WTC11 (cell line): ENCODE results near the gene RTN3. TPM values are rescaled to one million over a fixed set of nuclear protein-coding genes. Genes with fewer than 3 reads are reported as not detected.

ENCODE experiments used
- ATAC-seq: fragments of 200-7000 bp; cut with Tn5 transposase; 2 replicates; pipeline ENCODE4 v1.10.0; 2021; ENCODE audit warnings: mild to moderate bottlenecking, moderate library complexity
- CTCF ChIA-PET: fragments of 300-600 bp; sonication (Branson Sonifier 250); formaldehyde crosslinking; loops from one replicate; lab custom pipeline; 2021; ENCODE audit warnings: antibody characterized with exemption; lab: Charles Lee
- POLR2A ChIA-PET: fragments of 350-600 bp; sonication (Branson Sonifier 250); formaldehyde crosslinking; loops from one replicate; lab custom pipeline; 2021; ENCODE audit warnings: antibody characterized with exemption; lab: Charles Lee
- DNase-seq: peaks from one replicate; pipeline ENCODE4 v3.0.0; 2021; ENCODE audit warnings: low spot score
- H3K27ac Mint-ChIP-seq: 2 replicates; pipeline ENCODE4 v1.8.0; 2021; ENCODE audit warnings: mixed read lengths
- H3K27me3 Mint-ChIP-seq: 2 replicates; pipeline ENCODE4 v1.8.0; 2021; ENCODE audit warnings: low read depth, mild to moderate bottlenecking, moderate library complexity, mixed read lengths
- H3K36me3 Mint-ChIP-seq: 2 replicates; pipeline ENCODE4 v1.8.0; 2021; ENCODE audit warnings: mixed read lengths
- H3K4me1 Mint-ChIP-seq: 2 replicates; pipeline ENCODE4 v1.8.0; 2022; ENCODE audit warnings: mixed read lengths
- H3K4me3 Mint-ChIP-seq: 2 replicates; pipeline ENCODE4 v1.8.0; 2021; ENCODE audit warnings: mild to moderate bottlenecking, moderate library complexity, mixed read lengths
- H3K9me3 Mint-ChIP-seq: 2 replicates; pipeline ENCODE4 v1.8.0; 2021; ENCODE audit warnings: mixed read lengths
- ARID4B ChIP-seq: sonication (generic); formaldehyde crosslinking; IDR thresholded peaks from 2 replicates; pipeline ENCODE4 v1.8.0; 2023; ENCODE audit warnings: missing genetic modification reagents, mild to moderate bottlenecking, borderline replicate concordance
- E2F1 ChIP-seq: sonication (generic); formaldehyde crosslinking; IDR thresholded peaks from 2 replicates; pipeline ENCODE4 v1.8.0; 2022; ENCODE audit warnings: mild to moderate bottlenecking, missing genetic modification reagents
- E2F4 ChIP-seq: sonication (generic); formaldehyde crosslinking; IDR thresholded peaks from 2 replicates; pipeline ENCODE4 v1.8.1; 2022; ENCODE audit warnings: low read depth, mild to moderate bottlenecking, moderate library complexity, missing genetic modification reagents, borderline replicate concordance
- EMX1 ChIP-seq: fragments of 250-450 bp; sonication (Bioruptor Pico); IDR thresholded peaks from 2 replicates; pipeline ENCODE4 v1.8.0; 2021; ENCODE audit warnings: mild to moderate bottlenecking
- ERG ChIP-seq: fragments of 250-450 bp; sonication (Bioruptor Pico); IDR thresholded peaks from 2 replicates; pipeline ENCODE4 v1.8.0; 2021; ENCODE audit warnings: mild to moderate bottlenecking
- FOXJ3 ChIP-seq: sonication (generic); formaldehyde crosslinking; IDR thresholded peaks from 2 replicates; pipeline ENCODE4 v1.9.0; 2021; ENCODE audit warnings: missing genetic modification reagents, mild to moderate bottlenecking, borderline replicate concordance
- FOXP1 ChIP-seq: sonication (generic); formaldehyde crosslinking; IDR thresholded peaks from 2 replicates; pipeline ENCODE4 v1.8.0; 2022; ENCODE audit warnings: missing genetic modification reagents, mild to moderate bottlenecking, moderate library complexity, borderline replicate concordance
- FOXP4 ChIP-seq: sonication (generic); formaldehyde crosslinking; IDR thresholded peaks from 2 replicates; pipeline ENCODE4 v1.8.0; 2022; ENCODE audit warnings: mild to moderate bottlenecking, missing genetic modification reagents
- GRHL2 ChIP-seq: fragments of 250-450 bp; sonication (Bioruptor Pico); IDR thresholded peaks from 2 replicates; pipeline ENCODE4 v1.8.0; 2022; ENCODE audit warnings: mild to moderate bottlenecking, moderate library complexity; ENCODE audit not compliant: insufficient replicate concordance, severe bottlenecking
- MYBL2 ChIP-seq: sonication (generic); formaldehyde crosslinking; IDR thresholded peaks from 2 replicates; pipeline ENCODE4 v1.8.1; 2023; ENCODE audit warnings: mild to moderate bottlenecking, moderate library complexity, missing genetic modification reagents
- PRDM15 ChIP-seq: sonication (generic); formaldehyde crosslinking; IDR thresholded peaks from 2 replicates; pipeline ENCODE4 v1.8.0; 2022; ENCODE audit warnings: missing genetic modification reagents
- PREB ChIP-seq: sonication (generic); formaldehyde crosslinking; IDR thresholded peaks from 2 replicates; pipeline ENCODE4 v1.8.1; 2022; ENCODE audit warnings: mild to moderate bottlenecking, missing genetic modification reagents, moderate library complexity, borderline replicate concordance
- SMAD3 ChIP-seq: sonication (generic); formaldehyde crosslinking; IDR thresholded peaks from 2 replicates; pipeline ENCODE4 v1.8.0; 2022; ENCODE audit warnings: missing genetic modification reagents, mild to moderate bottlenecking, borderline replicate concordance
- SP1 ChIP-seq: sonication (generic); formaldehyde crosslinking; conservative IDR thresholded peaks from 2 replicates; pipeline ENCODE4 v1.8.1; 2022; ENCODE audit warnings: missing genetic modification reagents
- STAT6 ChIP-seq: sonication (generic); formaldehyde crosslinking; conservative IDR thresholded peaks from 2 replicates; pipeline ENCODE4 v1.8.1; 2023; ENCODE audit warnings: mild to moderate bottlenecking, low read depth, missing genetic modification reagents, moderate library complexity
- ZNF219 ChIP-seq: sonication (generic); formaldehyde crosslinking; IDR thresholded peaks from 2 replicates; pipeline ENCODE4 v1.8.0; 2023; ENCODE audit warnings: missing genetic modification reagents, mild to moderate bottlenecking, borderline replicate concordance
- ZNF317 ChIP-seq: sonication (generic); formaldehyde crosslinking; IDR thresholded peaks from 2 replicates; pipeline ENCODE4 v1.8.1; 2023; ENCODE audit warnings: low read depth, mild to moderate bottlenecking, moderate library complexity, missing genetic modification reagents, borderline replicate concordance
- total RNA-seq: library from RNA; stranded (reverse); gene quantifications from 3 replicates; pipeline ENCODE4 v1.2.3, GENCODE V29; 2021

RTN3 gene
- total RNA-seq, 1 experiment from 2014 or later, result 159 TPM

- no peaks in the 10 kb centered on the region for H3K27me3 Mint-ChIP-seq
- peaks cover 40% of the 10 kb centered on the region for H3K4me1 Mint-ChIP-seq
- DNase-seq, result peak; percentile 69
- H3K9me3 Mint-ChIP-seq, result no peaks in the 10 kb centered on the region
- H3K4me3 Mint-ChIP-seq, result peak overlapping the region; percentile 99
- POLR2A ChIA-PET, result interaction anchor here (0.9 to 3.0 kb wide), 3 partner anchors 79 to 156 kb away, joined by 3 to 12 read pairs (median 5); partner anchors contain the start of gene RCOR2
- peak; percentile 8 for ATAC-seq
- H3K27ac Mint-ChIP-seq, result peak overlapping the region; percentile 92
- peaks cover 29% of the 10 kb centered on the region for H3K36me3 Mint-ChIP-seq
- CTCF ChIA-PET, result interaction anchor here (0.5 to 2.1 kb wide), 6 partner anchors 13 to 185 kb away, joined by 3 to 9 read pairs (median 4); partner anchors contain the start of gene ATL3
- TF ChIP-seq ZNF219 (CRISPR knock-in tag) (no peak), E2F1 (CRISPR knock-in tag) (0 out of 2 replicates have a peak, but pooled peaks have one; percentile 50), PREB (CRISPR knock-in tag) (no peak), FOXJ3 (CRISPR knock-in tag) (no peak), ARID4B (CRISPR knock-in tag) (no peak), SP1 (peak; percentile 24; the same call in 1 of the 2 replicates), ZNF317 (no peak), SMAD3 (CRISPR knock-in tag) (no peak), STAT6 (no peak), PRDM15 (no peak), EMX1 (CRISPR knock-in tag) (no peak), FOXP4 (CRISPR knock-in tag) (no peak; the same call in 1 of the 2 replicates), FOXP1 (CRISPR knock-in tag) (0 out of 2 replicates have a peak, but pooled peaks have one; percentile 12), ERG (CRISPR knock-in tag) (0 out of 2 replicates have a peak, but pooled peaks have one; percentile 66), MYBL2 (CRISPR knock-in tag) (no peak), E2F4 (CRISPR knock-in tag) (no peak), GRHL2 (CRISPR knock-in tag) (no peak)
Observed at GRCh38 chr11:63761188-63761587, 79.9 kb downstream of the RTN3 start.
